Neural progenitor cell (in vitro differentiated cells): ENCODE results near the gene PPM1L.

ENCODE experiments used
- CTCF ChIP-seq: fragments of 200-600 bp; sonication (generic); IDR thresholded peaks from 2 replicates; pipeline ENCODE4 v1.5.1; 2017; ENCODE audit warnings: antibody characterized with exemption, mild to moderate bottlenecking
- EZH2 ChIP-seq: fragments of 200-600 bp; sonication (generic); IDR thresholded peaks from 2 replicates; pipeline ENCODE4 v1.6.1; 2017; ENCODE audit warnings: antibody characterized with exemption, mild to moderate bottlenecking, moderate library complexity
- EZH2phosphoT487 ChIP-seq: fragments of 200-600 bp; sonication (generic); IDR thresholded peaks from 2 replicates; pipeline ENCODE4 v1.6.1; 2017; ENCODE audit warnings: antibody characterized with exemption

GRCh38 chr3:160935413-160936095 lies 179.5 kb downstream of the PPM1L start:
- no peak for TF ChIP-seq EZH2
- no peak for TF ChIP-seq CTCF
- no peak for TF ChIP-seq EZH2phosphoT487
